Mesenchymal stem cell (in vitro differentiated cells and primary cell): Measurements from ENCODE around the gene C11orf68.

ENCODE experiments used
- DNase-seq: peaks from one replicate; pipeline ENCODE4 v3.0.0-alpha.2; 2013
- H2AFZ ChIP-seq: one replicate; pipeline ENCODE4 v1.6.1; 2013; ENCODE audit warnings: low read depth, mild to moderate bottlenecking, control low read depth, inconsistent platforms, low read length, moderate library complexity
- H2AK5ac ChIP-seq: 2 replicates; pipeline ENCODE4 v1.6.1; 2013; ENCODE audit warnings: low read length, moderate library complexity, mild to moderate bottlenecking, inconsistent platforms; ENCODE audit not compliant: severe bottlenecking
- H2BK120ac ChIP-seq: one replicate; pipeline ENCODE4 v1.6.1; 2013; ENCODE audit warnings: low read depth, mild to moderate bottlenecking, inconsistent platforms, low read length, moderate library complexity
- H2BK12ac ChIP-seq, 2 experiments: one replicate each; pipeline ENCODE4 v1.6.1; 2013; ENCODE audit warnings: inconsistent platforms in 2 of 2, low read length in 2 of 2, mild to moderate bottlenecking in 2 of 2, moderate library complexity in 2 of 2, control low read depth in 1 of 2
- H2BK15ac ChIP-seq: one replicate; pipeline ENCODE4 v1.6.1; 2013; ENCODE audit warnings: mild to moderate bottlenecking, low read depth, inconsistent platforms; ENCODE audit not compliant: poor library complexity, severe bottlenecking
- H2BK5ac ChIP-seq: 2 replicates; pipeline ENCODE4 v1.6.1; 2013; ENCODE audit warnings: low read depth, mild to moderate bottlenecking, low read length, control low read depth, inconsistent platforms; ENCODE audit not compliant: poor library complexity, severe bottlenecking
- H3K14ac ChIP-seq, 2 experiments: one replicate each; pipeline ENCODE4 v1.6.1; 2013; ENCODE audit warnings: inconsistent platforms in 2 of 2, low read length in 2 of 2, control low read depth in 1 of 2, mild to moderate bottlenecking in 1 of 2, moderate library complexity in 1 of 2
- H3K18ac ChIP-seq, 2 experiments: one replicate each; pipeline ENCODE4 v1.6.1; 2013; ENCODE audit warnings: inconsistent platforms in 2 of 2, low read length in 2 of 2, control low read depth in 1 of 2, low read depth in 1 of 2, mild to moderate bottlenecking in 1 of 2
- H3K23ac ChIP-seq, 2 experiments: one replicate each; pipeline ENCODE4 v1.6.1; 2013; ENCODE audit warnings: inconsistent platforms in 2 of 2, low read length in 2 of 2, mild to moderate bottlenecking in 2 of 2, moderate library complexity in 2 of 2, control low read depth in 1 of 2
- H3K27ac ChIP-seq: 2 replicates; pipeline ENCODE4 v1.5.1; 2013; ENCODE audit warnings: mild to moderate bottlenecking, moderate library complexity, low read length, control low read depth, inconsistent platforms; ENCODE audit not compliant: poor library complexity, severe bottlenecking
- H3K27me3 ChIP-seq, 2 experiments: 2 replicates each; pipeline versions ENCODE4 v1.6.1 to v1.7.0; 2013; ENCODE audit warnings: low read length in 2 of 2, mild to moderate bottlenecking in 2 of 2, moderate library complexity in 2 of 2, control low read depth in 1 of 2, inconsistent platforms in 1 of 2; ENCODE audit not compliant: control insufficient read depth in 1 of 2, insufficient read depth in 1 of 2
- H3K36me3 ChIP-seq, 2 experiments: 2 replicates each; pipeline versions ENCODE4 v1.6.1 to v1.7.0; 2013; ENCODE audit warnings: low read length in 2 of 2, control low read depth in 1 of 2, inconsistent platforms in 1 of 2, low read depth in 1 of 2, mild to moderate bottlenecking in 1 of 2; ENCODE audit not compliant: insufficient read depth in 2 of 2, control insufficient read depth in 1 of 2
- H3K4ac ChIP-seq, 2 experiments: one replicate each; pipeline ENCODE4 v1.6.1; 2013; ENCODE audit warnings: inconsistent platforms in 2 of 2, low read length in 2 of 2, mild to moderate bottlenecking in 2 of 2, moderate library complexity in 2 of 2, control low read depth in 1 of 2, low read depth in 1 of 2
- H3K4me1 ChIP-seq: 2 replicates; pipeline ENCODE4 v1.6.1; 2013; ENCODE audit warnings: low read depth, low read length, control low read depth; ENCODE audit not compliant: control insufficient read depth, insufficient read depth
- H3K4me2 ChIP-seq: 2 replicates; pipeline ENCODE4 v1.6.1; 2013; ENCODE audit warnings: low read length, mild to moderate bottlenecking, inconsistent platforms; ENCODE audit not compliant: poor library complexity, severe bottlenecking
- H3K4me3 ChIP-seq, 2 experiments: 2 replicates each; pipeline versions ENCODE4 v1.5.1 to v1.7.0; 2013; ENCODE audit warnings: low read length in 2 of 2, mild to moderate bottlenecking in 2 of 2, control low read depth in 1 of 2, low read depth in 1 of 2; ENCODE audit not compliant: insufficient read depth in 1 of 2
- H3K79me1 ChIP-seq: replicated peaks from 2 replicates; pipeline ENCODE4 v1.6.1; 2013; ENCODE audit warnings: mild to moderate bottlenecking, control low read depth, low read length, inconsistent platforms; ENCODE audit not compliant: poor library complexity, severe bottlenecking
- H3K9ac ChIP-seq: 2 replicates; pipeline ENCODE4 v1.7.0; 2013; ENCODE audit warnings: mild to moderate bottlenecking, low read length, moderate library complexity
- H3K9me3 ChIP-seq: 2 replicates; pipeline ENCODE4 v1.7.0; 2013; ENCODE audit warnings: mild to moderate bottlenecking, low read length; ENCODE audit not compliant: control insufficient read depth
- H4K8ac ChIP-seq: one replicate; pipeline ENCODE4 v1.6.1; 2013; ENCODE audit warnings: inconsistent platforms, mild to moderate bottlenecking, low read length, moderate library complexity
- H4K91ac ChIP-seq: one replicate; pipeline ENCODE4 v1.6.1; 2013; ENCODE audit warnings: mild to moderate bottlenecking, low read length, inconsistent platforms
- WGBS: methylation state at CpG from one replicate; pipeline ENCODE4 v1.1.7; 2013; ENCODE audit warnings: mixed read lengths; 5-methylcytosine and 5-hydroxymethylcytosine counted together

The C11orf68 gene

GRCh38 chr11:65964906-65965305, 46.0 kb upstream of the C11orf68 start:
- 92% methylated on average over 10 of the region's 10 CpGs for WGBS
- no peak overlapping the region for H3K9ac ChIP-seq
- H3K36me3 ChIP-seq: peaks cover 62 to 63% of the 10 kb centered on the region in 2 experiments
- H3K4me2 ChIP-seq: no peak overlapping the region
- peaks cover 43% of the 10 kb centered on the region for H3K79me1 ChIP-seq
- no peaks in the 10 kb centered on the region for H3K27me3 ChIP-seq
- H3K18ac ChIP-seq: no peak overlapping the region
- H3K4me1 ChIP-seq: peaks cover 13% of the 10 kb centered on the region
- H3K9me3 ChIP-seq: no peaks in the 10 kb centered on the region
- H3K14ac ChIP-seq: no peak overlapping the region
- H4K8ac ChIP-seq: no peak overlapping the region
- H3K27ac ChIP-seq: no peak overlapping the region
- no peak overlapping the region for H2BK120ac ChIP-seq
- H2BK12ac ChIP-seq: no peak overlapping the region
- H2BK5ac ChIP-seq: no peak overlapping the region
- no peak overlapping the region for H2AFZ ChIP-seq
- H3K4me3 ChIP-seq: no peak overlapping the region
- no peak for DNase-seq
- no peak overlapping the region for H2AK5ac ChIP-seq
- H3K23ac ChIP-seq: no peak overlapping the region
- no peak overlapping the region for H2BK15ac ChIP-seq
- no peak overlapping the region for H4K91ac ChIP-seq
- no peak overlapping the region for H3K4ac ChIP-seq

DNA sequence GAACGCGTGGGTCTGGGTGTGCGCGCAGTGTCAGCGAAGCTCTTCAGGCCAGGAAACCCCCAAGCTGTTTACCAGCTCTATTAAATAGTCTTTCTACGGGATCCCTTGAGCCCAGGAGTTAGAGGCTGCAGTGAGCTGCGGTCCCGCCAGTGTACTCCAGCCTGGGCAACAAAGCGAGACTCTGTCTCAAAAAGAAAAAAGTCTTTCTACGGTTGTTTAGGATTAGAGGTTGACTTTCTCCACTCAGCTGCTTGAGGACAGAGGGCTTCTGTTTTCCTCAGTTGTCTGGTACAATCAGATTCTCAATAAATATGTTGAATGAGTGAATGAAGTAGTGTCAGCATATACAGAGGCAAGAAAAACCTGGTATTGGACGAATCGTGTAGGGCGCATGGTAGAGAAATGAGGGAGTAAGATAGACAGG, 43.3 kb upstream of the C11orf68 start:
- H3K4me2 ChIP-seq: peak overlapping the region; percentile 86
- 21% methylated on average over 8 of the region's 13 CpGs for WGBS
- H3K9ac ChIP-seq: peak overlapping the region; percentile 96
- no peaks in the 10 kb centered on the region for H3K9me3 ChIP-seq
- H3K14ac ChIP-seq: no peak overlapping the region
- no peak overlapping the region for H3K23ac ChIP-seq
- H2AFZ ChIP-seq: no peak overlapping the region
- H3K4ac ChIP-seq: no peak overlapping the region
- no peaks in the 10 kb centered on the region for H3K27me3 ChIP-seq
- H2BK120ac ChIP-seq: no peak overlapping the region
- H3K27ac ChIP-seq: no peak overlapping the region
- H2BK15ac ChIP-seq: no peak overlapping the region
- peak overlapping the region; percentile 92 to 99 for H3K4me3 ChIP-seq
- H2AK5ac ChIP-seq: no peak overlapping the region
- H3K79me1 ChIP-seq: peaks cover 26% of the 10 kb centered on the region
- peaks cover 35 to 36% of the 10 kb centered on the region in 2 experiments for H3K36me3 ChIP-seq
- no peak overlapping the region for H2BK5ac ChIP-seq
- no peak overlapping the region for H4K91ac ChIP-seq
- DNase-seq: no peak
- no peak overlapping the region for H2BK12ac ChIP-seq
- H3K18ac ChIP-seq: no peak overlapping the region
- H3K4me1 ChIP-seq: peaks cover 13% of the 10 kb centered on the region
- H4K8ac ChIP-seq: no peak overlapping the region

- peaks cover 21% of the 10 kb centered on the region for H3K79me1 ChIP-seq
- H3K23ac ChIP-seq: peak within 1 kb of the TSS; percentile 7 to 51
- no peak within 1 kb of the TSS for H2AK5ac ChIP-seq
- H3K4me3 ChIP-seq: peak within 1 kb of the TSS; percentile 92 to 99
- H3K18ac ChIP-seq: peak within 1 kb of the TSS; percentile 94 to 96
- 1% methylated on average over 89 of the region's 97 CpGs for WGBS
- peaks cover 13% of the 10 kb centered on the region for H3K4me1 ChIP-seq
- H2BK5ac ChIP-seq: peak within 1 kb of the TSS; percentile 75
- peak within 1 kb of the TSS; percentile 73 to 89 for H3K4ac ChIP-seq
- H2BK15ac ChIP-seq: peak within 1 kb of the TSS; percentile 62
- H2BK120ac ChIP-seq: peak within 1 kb of the TSS; percentile 45
- H3K4me2 ChIP-seq: peak within 1 kb of the TSS; percentile 86
- peaks cover 29% of the 10 kb centered on the region in 2 experiments for H3K36me3 ChIP-seq
- peak within 1 kb of the TSS; percentile 96 for H3K9ac ChIP-seq
- DNase-seq: peak; percentile 98
- peak within 1 kb of the TSS; percentile 83 for H3K27ac ChIP-seq
- H4K91ac ChIP-seq: peak within 1 kb of the TSS; percentile 94
- peak within 1 kb of the TSS; percentile 87 for H4K8ac ChIP-seq
- H3K14ac ChIP-seq: peak within 1 kb of the TSS in 1 of 2 experiments; percentile 92
- peak within 1 kb of the TSS; percentile 89 for H2AFZ ChIP-seq
- no peaks in the 10 kb centered on the region for H3K27me3 ChIP-seq
- H3K9me3 ChIP-seq: no peaks in the 10 kb centered on the region
- peak within 1 kb of the TSS in 1 of 2 experiments; percentile 43 for H2BK12ac ChIP-seq
Observed at GRCh38 chr11:65961267-65962140, 42.6 kb upstream of the C11orf68 start, which contains the start of gene SART1. Gene SART1, plus strand, starts transcription at chr11:65961734. Its CDS starts 47 bp downstream, at chr11:65961781.

DNA sequence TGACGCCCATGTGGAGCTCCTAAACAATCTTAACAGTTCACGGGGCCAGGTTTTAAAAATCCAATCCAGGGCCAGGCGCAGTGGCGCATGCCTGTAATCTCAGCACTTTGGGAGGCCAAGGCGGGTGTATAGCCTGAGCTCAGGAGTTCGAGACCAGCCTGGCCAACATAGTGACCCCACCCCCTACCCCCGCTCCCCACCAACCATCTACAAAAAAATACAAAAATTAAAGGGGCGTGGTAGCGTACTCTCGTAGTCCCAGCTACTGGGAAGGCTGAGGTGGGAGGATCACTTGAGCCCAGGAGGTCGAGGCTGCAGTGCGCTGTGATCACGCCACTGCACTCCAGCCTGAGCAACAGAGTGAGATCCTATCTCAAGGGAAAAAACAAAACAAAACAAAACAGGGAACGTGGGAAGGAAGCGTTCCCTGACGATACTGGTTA, 42.0 kb upstream of the C11orf68 start:
- H3K4me2 ChIP-seq: peak overlapping the region; percentile 59
- peak overlapping the region; percentile 45 for H2BK120ac ChIP-seq
- H2AFZ ChIP-seq: no peak overlapping the region
- H3K18ac ChIP-seq: peak overlapping the region; percentile 65 to 76
- H3K27ac ChIP-seq: peak overlapping the region; percentile 83
- peak overlapping the region; percentile 62 for H2BK15ac ChIP-seq
- peaks cover 22 to 23% of the 10 kb centered on the region in 2 experiments for H3K36me3 ChIP-seq
- no peaks in the 10 kb centered on the region for H3K27me3 ChIP-seq
- H3K4ac ChIP-seq: peak overlapping the region; percentile 10 to 42
- H4K91ac ChIP-seq: peak overlapping the region; percentile 22
- no peak overlapping the region for H3K23ac ChIP-seq
- H3K4me3 ChIP-seq: peak overlapping the region; percentile 55 to 92
- H3K9me3 ChIP-seq: no peaks in the 10 kb centered on the region
- 65% methylated on average over 13 of the region's 16 CpGs for WGBS
- H3K79me1 ChIP-seq: peaks cover 16% of the 10 kb centered on the region
- no peak overlapping the region for H3K14ac ChIP-seq
- no peak overlapping the region for H2BK12ac ChIP-seq
- no peak for DNase-seq
- H4K8ac ChIP-seq: peak overlapping the region; percentile 69
- no peak overlapping the region for H2AK5ac ChIP-seq
- peak overlapping the region; percentile 96 for H3K9ac ChIP-seq
- peaks cover 13% of the 10 kb centered on the region for H3K4me1 ChIP-seq
- H2BK5ac ChIP-seq: no peak overlapping the region
